GM18505 (cell line): ENCODE results near the gene HJV.
A peak's percentile ranks its signal among the peaks of the same experiment; 100 is the strongest.

Source experiments
- ATAC-seq: cut with Tn5 transposase; IDR thresholded peaks from one replicate; pipeline ENCODE4 v1.9.1; 2021; ENCODE audit not compliant: unreplicated experiment
- POLR2A ChIP-seq: IDR thresholded peaks from 4 replicates; pipeline ENCODE4 v1.6.1; 2011; ENCODE audit warnings: borderline replicate concordance; ENCODE audit not compliant: insufficient read depth, insufficient read length; ENCODE audit errors: extremely low read depth

HJV gene

GRCh38 chr1:145978854-145979745, 42.4 kb downstream of the HJV start:
- peak; percentile 80 for ATAC-seq
- TF ChIP-seq POLR2A = peak; percentile 29

DNA sequence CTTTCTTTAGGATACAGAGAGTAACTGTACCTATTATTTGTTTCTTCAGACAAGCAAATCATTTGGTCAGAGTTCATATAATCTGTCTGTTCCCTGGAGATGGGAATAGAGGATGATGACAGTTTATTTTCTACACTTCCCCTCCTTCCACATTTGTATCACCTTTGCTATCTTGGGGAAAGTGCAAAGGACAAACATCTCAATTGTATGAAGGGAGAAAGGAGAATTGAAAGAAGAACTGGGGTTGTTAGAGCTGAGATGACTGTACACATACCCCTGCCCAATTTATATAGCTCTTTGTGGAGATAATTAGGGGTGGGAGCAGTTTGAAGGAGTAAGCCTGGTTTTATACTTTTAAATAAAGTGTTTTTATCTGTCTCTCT, 43.1 kb downstream of the HJV start:
- no peak for TF ChIP-seq POLR2A
- ATAC-seq = no peak

- no peak for TF ChIP-seq POLR2A
- ATAC-seq = no peak
Observed at GRCh38 chr1:145977486-145978470, 43.8 kb downstream of the HJV start.

GRCh38 chr1:145977016-145977415, 44.5 kb downstream of the HJV start:
- no peak for ATAC-seq
- no peak for TF ChIP-seq POLR2A

- no peak for TF ChIP-seq POLR2A
- ATAC-seq = no peak
Observed at GRCh38 chr1:145975216-145975615, 46.3 kb downstream of the HJV start.

DNA sequence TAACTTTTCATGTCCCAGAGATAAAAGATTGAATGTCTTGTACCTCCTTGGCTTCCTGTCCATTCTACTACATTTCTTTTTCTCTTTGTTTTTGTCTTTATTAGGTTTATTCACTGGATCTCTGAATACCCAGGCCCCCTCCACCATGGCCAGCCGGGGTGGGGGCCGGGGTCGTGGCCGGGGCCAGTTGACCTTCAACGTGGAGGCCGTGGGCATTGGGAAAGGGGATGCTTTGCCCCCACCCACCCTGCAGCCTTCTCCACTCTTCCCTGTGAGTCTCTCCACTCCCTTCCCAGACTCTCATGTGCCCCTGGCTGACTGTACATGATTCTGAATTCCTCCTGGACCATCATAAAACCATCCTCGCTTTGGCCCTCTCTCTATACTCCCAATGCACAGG, 46.8 kb downstream of the HJV start:
- no peak for TF ChIP-seq POLR2A
- no peak for ATAC-seq

DNA sequence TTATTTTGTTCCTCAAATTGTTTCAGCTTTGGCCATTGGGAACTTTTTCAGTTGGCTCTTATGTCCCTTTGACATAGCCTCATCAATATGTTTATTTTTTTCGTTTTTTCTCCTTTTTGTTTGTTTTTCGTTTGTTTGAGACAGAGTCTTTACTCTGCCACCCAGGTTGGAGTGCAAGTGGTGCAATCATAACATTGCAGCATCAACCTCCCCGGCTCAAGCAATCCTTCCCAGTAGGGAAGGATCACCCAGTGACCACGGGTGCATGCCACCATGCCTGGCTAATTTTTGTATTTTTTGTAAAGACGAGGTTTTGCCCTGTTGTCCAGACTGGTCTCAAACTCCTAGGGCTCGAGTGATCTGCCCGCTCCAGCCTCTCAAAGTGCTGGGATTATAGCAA, 49.0 kb downstream of the HJV start:
- ATAC-seq = no peak
- TF ChIP-seq POLR2A = no peak
